ENCODE measurements around the gene GRM7.

The GRM7 gene

GRCh38 chr3:7410782-7411181 is 549.9 kb downstream of the GRM7 start:
- H3K79me2 ChIP-seq (ENCODE audit: low read length): no peaks in the 10 kb centered on the region
- no peak overlapping the region for H3K27ac ChIP-seq (ENCODE audit: low read length)
- H3K9me3 ChIP-seq (replicated peaks; ENCODE audit: insufficient read depth, low read length): no peaks in the 10 kb centered on the region
- no peaks in the 10 kb centered on the region for H3K36me3 ChIP-seq (replicated peaks; ENCODE audit: insufficient read depth, low read length)
- no peak overlapping the region for H3K4me2 ChIP-seq (ENCODE audit: low read depth, low read length)
- H2AFZ ChIP-seq (ENCODE audit: low read length): no peak overlapping the region
- no peak overlapping the region for H3K4me3 ChIP-seq (ENCODE audit: low read length)
- H3K9me2 ChIP-seq (replicated peaks; ENCODE audit: insufficient read depth, low read length): no peaks in the 10 kb centered on the region
- H3F3A ChIP-seq (ENCODE audit: insufficient read depth, low read length): no peaks in the 10 kb centered on the region
- H3K9ac ChIP-seq (ENCODE audit: low read length): no peak overlapping the region
- H3K4me1 ChIP-seq (ENCODE audit: low read length): no peaks in the 10 kb centered on the region
- no peaks in the 10 kb centered on the region for H3K27me3 ChIP-seq (replicated peaks; ENCODE audit: insufficient read depth, low read length)
- H4K20me1 ChIP-seq (ENCODE audit: insufficient read depth, low read length): no peaks in the 10 kb centered on the region
- TF ChIP-seq EZH2 (optimal IDR thresholded peaks at IDR 0.05; ENCODE audit: low read depth, low read length) (no peak), CTCF (IDR thresholded peaks at IDR 0.05; ENCODE audit: low read length) (no peak), EZH2phosphoT487 (IDR thresholded peaks at IDR 0.05; ENCODE audit: low read length) (no peak)
- no peak for DNase-seq

GRCh38 chr3:7421065-7421464 is 560.1 kb downstream of the GRM7 start:
- Histone ChIP-seq H2AFZ (ENCODE audit: low read length) (no peak overlapping the region), H4K20me1 (ENCODE audit: insufficient read depth, low read length) (no peaks in the 10 kb centered on the region), H3K4me2 (ENCODE audit: low read depth, low read length) (no peak overlapping the region), H3F3A (ENCODE audit: insufficient read depth, low read length) (no peaks in the 10 kb centered on the region), H3K79me2 (ENCODE audit: low read length) (no peaks in the 10 kb centered on the region), H3K9ac (ENCODE audit: low read length) (no peak overlapping the region), H3K36me3 (replicated peaks; ENCODE audit: insufficient read depth, low read length) (no peaks in the 10 kb centered on the region), H3K27me3 (replicated peaks; ENCODE audit: insufficient read depth, low read length) (no peaks in the 10 kb centered on the region), H3K9me2 (replicated peaks; ENCODE audit: insufficient read depth, low read length) (no peaks in the 10 kb centered on the region), H3K9me3 (replicated peaks; ENCODE audit: insufficient read depth, low read length) (no peaks in the 10 kb centered on the region), H3K27ac (ENCODE audit: low read length) (no peak overlapping the region), H3K4me3 (ENCODE audit: low read length) (no peak overlapping the region), H3K4me1 (ENCODE audit: low read length) (no peaks in the 10 kb centered on the region)
- TF ChIP-seq EZH2phosphoT487 (IDR thresholded peaks at IDR 0.05; ENCODE audit: low read length) (no peak), CTCF (IDR thresholded peaks at IDR 0.05; ENCODE audit: low read length) (no peak), EZH2 (optimal IDR thresholded peaks at IDR 0.05; ENCODE audit: low read depth, low read length) (no peak)
- no peak for DNase-seq

GRCh38 chr3:7423036-7423435 is 562.1 kb downstream of the GRM7 start:
- Histone ChIP-seq H3K27me3 (replicated peaks; ENCODE audit: insufficient read depth, low read length) (no peaks in the 10 kb centered on the region), H3K4me3 (ENCODE audit: low read length) (no peak overlapping the region), H3K9me2 (replicated peaks; ENCODE audit: insufficient read depth, low read length) (no peaks in the 10 kb centered on the region), H4K20me1 (ENCODE audit: insufficient read depth, low read length) (no peaks in the 10 kb centered on the region), H3K4me1 (ENCODE audit: low read length) (no peaks in the 10 kb centered on the region), H3K79me2 (ENCODE audit: low read length) (no peaks in the 10 kb centered on the region), H3K4me2 (ENCODE audit: low read depth, low read length) (no peak overlapping the region), H2AFZ (ENCODE audit: low read length) (no peak overlapping the region), H3K27ac (ENCODE audit: low read length) (no peak overlapping the region), H3K9me3 (replicated peaks; ENCODE audit: insufficient read depth, low read length) (no peaks in the 10 kb centered on the region), H3K36me3 (replicated peaks; ENCODE audit: insufficient read depth, low read length) (no peaks in the 10 kb centered on the region), H3K9ac (ENCODE audit: low read length) (no peak overlapping the region), H3F3A (ENCODE audit: insufficient read depth, low read length) (no peaks in the 10 kb centered on the region)
- DNase-seq: no peak
- TF ChIP-seq EZH2 (optimal IDR thresholded peaks at IDR 0.05; ENCODE audit: low read depth, low read length): no peak
- no peak for TF ChIP-seq CTCF (IDR thresholded peaks at IDR 0.05; ENCODE audit: low read length)
- no peak for TF ChIP-seq EZH2phosphoT487 (IDR thresholded peaks at IDR 0.05; ENCODE audit: low read length)
